ENCODE results near the gene MOGAT2.

MOGAT2 gene

GRCh38 chr11:75760243-75760642 is 42.6 kb downstream of the MOGAT2 start:
- no peak for DNase-seq

- no peak for DNase-seq
Observed at GRCh38 chr11:75760710-75761493, 43.3 kb downstream of the MOGAT2 start.

GRCh38 chr11:75762158-75762557 is 44.5 kb downstream of the MOGAT2 start:
- no peak for DNase-seq

DNA sequence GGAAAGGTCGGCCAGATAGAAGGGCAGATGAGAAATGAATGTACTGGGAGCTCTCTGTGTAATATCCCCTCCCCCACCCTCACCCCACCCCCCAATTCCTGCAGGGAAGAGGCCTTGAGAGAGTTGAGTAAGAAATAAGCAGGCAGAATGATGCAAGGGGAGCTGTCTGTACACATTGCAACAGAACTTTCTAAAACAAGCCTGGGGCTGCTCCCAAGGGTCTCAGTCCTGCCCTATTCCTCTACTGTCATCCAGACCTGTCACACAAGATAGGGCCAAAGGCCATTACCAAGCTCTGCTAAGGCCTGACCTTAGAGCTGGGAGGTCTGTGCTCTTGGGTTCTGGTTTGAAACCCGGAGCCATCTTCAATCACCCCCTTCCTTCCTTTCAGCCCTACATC is 45.2 kb downstream of the MOGAT2 start:
- no peak for DNase-seq

- no peak for DNase-seq
Observed at GRCh38 chr11:75763846-75764245, 46.2 kb downstream of the MOGAT2 start.

- no peak for DNase-seq
Observed at GRCh38 chr11:75765116-75765515, 47.5 kb downstream of the MOGAT2 start.

GRCh38 chr11:75766443-75767227 is 49.0 kb downstream of the MOGAT2 start:
- DNase-seq, result no peak

DNA sequence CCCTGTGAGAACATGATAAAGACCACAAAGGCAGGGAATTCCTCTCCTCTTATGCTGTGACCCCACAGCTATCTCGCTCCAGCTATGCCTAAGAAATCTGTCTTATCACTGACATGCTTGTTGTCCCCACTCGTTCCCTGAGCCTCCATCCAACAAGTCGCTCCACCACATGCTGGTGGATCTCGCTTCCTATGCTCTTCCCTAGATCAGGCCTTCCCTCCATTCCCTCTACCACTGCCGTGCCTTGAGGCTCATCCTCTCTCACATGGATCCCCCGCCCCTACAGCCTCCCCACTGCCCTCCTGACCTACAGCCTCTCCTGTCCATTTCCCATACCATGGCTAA is 49.6 kb downstream of the MOGAT2 start:
- DNase-seq, result no peak

- DNase-seq, result no peak
Observed at GRCh38 chr11:75767793-75768111, 50.1 kb downstream of the MOGAT2 start.

DNA sequence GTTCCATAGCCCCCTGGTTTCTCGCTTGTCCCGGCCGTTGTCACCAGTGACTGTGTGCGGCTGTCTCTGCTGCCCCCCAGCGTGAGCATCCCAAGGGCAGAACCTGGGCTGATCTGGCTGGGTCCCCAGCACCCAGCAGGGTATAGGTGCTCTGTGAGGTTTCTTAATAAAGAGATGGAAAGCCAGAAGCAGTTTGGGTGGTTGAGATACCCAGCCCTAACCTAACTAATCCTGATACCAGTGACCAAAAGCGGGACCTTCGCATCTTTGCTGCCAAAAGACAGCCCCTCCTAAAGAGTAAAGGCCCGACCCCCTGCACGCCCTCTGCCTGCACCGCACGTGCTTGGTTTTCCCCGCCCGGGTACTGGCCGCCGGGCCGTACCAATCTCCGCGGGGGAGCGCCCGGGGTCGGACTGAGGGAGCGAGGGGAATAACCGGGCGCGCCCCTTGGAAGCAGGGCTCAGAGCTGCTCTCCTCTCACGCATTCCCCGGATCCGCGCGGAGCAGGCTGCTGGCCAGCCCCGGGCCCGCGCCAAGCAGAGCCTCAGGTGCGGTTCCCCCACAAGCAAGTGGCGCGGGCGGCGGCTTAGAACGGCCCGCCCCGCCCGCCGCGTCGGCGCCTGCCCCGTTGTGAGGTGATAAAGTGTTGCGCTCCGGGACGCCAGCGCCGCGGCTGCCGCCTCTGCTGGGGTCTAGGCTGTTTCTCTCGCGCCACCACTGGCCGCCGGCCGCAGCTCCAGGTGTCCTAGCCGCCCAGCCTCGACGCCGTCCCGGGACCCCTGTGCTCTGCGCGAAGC is 50.7 kb downstream of the MOGAT2 start, which contains the start of gene DGAT2:
DGAT2 (plus strand) TSS at position 667 of the 797 bp plus-strand sequence. CDS start 214 bp downstream, outside the sequence.
- peak; percentile 5 for DNase-seq

- DNase-seq, result no peak
Observed at GRCh38 chr11:75768909-75769771, 51.5 kb downstream of the MOGAT2 start.

GRCh38 chr11:75770102-75770501 is 52.5 kb downstream of the MOGAT2 start:
- DNase-seq, result no peak

GRCh38 chr11:75771646-75772410 is 54.2 kb downstream of the MOGAT2 start:
- no peak for DNase-seq

GRCh38 chr11:75773595-75774353 is 56.1 kb downstream of the MOGAT2 start:
- DNase-seq, result peak; percentile 18

DNA sequence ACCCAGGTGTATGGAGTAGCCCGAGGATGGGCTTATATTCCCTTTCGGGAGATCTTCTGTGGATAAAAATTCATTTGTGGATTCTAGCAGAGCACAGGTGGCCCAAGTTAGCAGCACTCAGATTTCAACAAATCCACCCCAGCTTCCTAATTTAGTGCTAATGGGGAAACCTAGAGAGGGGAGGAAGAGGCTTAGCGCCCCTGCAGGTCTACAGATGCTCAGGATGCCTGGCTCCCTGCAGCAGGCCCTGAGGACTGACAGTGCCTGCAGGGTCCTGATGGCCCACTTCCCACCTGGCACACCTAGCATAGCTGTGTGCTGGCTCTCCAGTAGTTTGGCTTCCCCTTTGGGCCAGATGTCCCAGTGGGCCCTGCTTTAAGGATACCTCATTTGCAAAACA is 57.4 kb downstream of the MOGAT2 start:
- DNase-seq, result no peak

GRCh38 chr11:75776546-75776945 is 58.9 kb downstream of the MOGAT2 start:
- no peak for DNase-seq

DNA sequence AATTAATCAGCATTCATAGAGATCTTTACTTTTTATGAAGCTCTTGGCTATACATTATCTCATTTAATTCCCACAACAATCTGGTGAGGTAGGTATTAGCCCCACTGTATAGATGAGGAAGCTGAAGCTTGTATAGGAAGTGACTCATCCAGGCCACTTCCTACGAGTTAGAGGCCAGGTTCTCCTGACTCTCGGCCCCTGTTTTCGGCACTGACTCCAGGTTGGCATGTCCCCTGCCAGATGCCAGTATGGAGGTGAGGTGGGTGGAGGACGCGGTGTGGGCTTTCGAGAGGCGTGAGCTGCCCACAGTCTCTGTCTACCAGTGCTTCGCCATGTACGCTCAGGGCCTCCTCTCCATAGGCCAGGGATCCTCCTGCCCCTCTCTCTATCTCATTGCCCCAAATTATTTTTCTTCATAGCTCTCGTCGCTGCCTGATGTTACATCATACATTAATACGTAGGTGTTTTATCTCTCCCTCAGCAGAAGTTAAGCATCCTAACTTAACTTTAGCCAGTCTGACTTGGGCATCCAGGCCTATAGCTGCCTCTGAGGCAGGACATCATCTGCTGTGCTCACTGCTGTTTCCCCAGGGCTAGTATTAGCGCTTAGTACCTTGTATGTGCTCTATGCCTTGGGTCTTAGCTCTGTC is 59.9 kb downstream of the MOGAT2 start:
- no peak for DNase-seq

GRCh38 chr11:75778962-75779361 is 61.3 kb downstream of the MOGAT2 start:
- DNase-seq, result no peak

- DNase-seq, result no peak
Observed at GRCh38 chr11:75779960-75780359, 62.3 kb downstream of the MOGAT2 start.

GRCh38 chr11:75780888-75781287 is 63.2 kb downstream of the MOGAT2 start:
- no peak for DNase-seq
